ENCODE results near the gene PGLYRP4. TPM values are rescaled to one million over a fixed set of nuclear protein-coding genes. Genes with fewer than 3 reads are reported as not detected.

The PGLYRP4 gene
- total RNA-seq, 1 experiment from 2014 or later, result not detected

- Histone ChIP-seq H3K36me3 (ENCODE audit: low read depth) (no peaks in the 10 kb centered on the region), H3K4me3 (no peak overlapping the region), H4K20me1 (ENCODE audit: insufficient read depth) (no peaks in the 10 kb centered on the region), H3K4me1 (replicated peaks; ENCODE audit: insufficient read depth) (peaks cover 79% of the 10 kb centered on the region), H3K27me3 (ENCODE audit: insufficient read depth, low read depth) (no peaks in the 10 kb centered on the region), H3K9me2 (ENCODE audit: insufficient read depth) (no peaks in the 10 kb centered on the region), H3K9me3 (ENCODE audit: insufficient read depth, low read depth) (no peaks in the 10 kb centered on the region), H3K27ac (no peak overlapping the region), H3K79me2 (ENCODE audit: low read depth) (no peaks in the 10 kb centered on the region), H3F3A (ENCODE audit: insufficient read depth, low read depth) (peaks cover 33% of the 10 kb centered on the region; the same call in 1 of the 2 replicates), H2AFZ (no peak overlapping the region), H3K4me2 (no peak overlapping the region)
- BruUV-seq (replicated peaks), result no TSS peak
- DNase-seq, result no peak
- CTCF ChIA-PET, result no interaction called here
- POLR2A ChIA-PET (ENCODE audit: unreplicated experiment), result no interaction called here
- no peak for TF ChIP-seq EZH2 (IDR thresholded peaks at IDR 0.05; ENCODE audit: low read depth)
- no peak for TF ChIP-seq CTCF (conservative IDR thresholded peaks at IDR 0.05)
- intact Hi-C loops (cut with micrococcal nuclease; ENCODE audit: unreplicated experiment), result no loop called here
Measured at GRCh38 chr1:153372571-153372970, 23.9 kb upstream of the PGLYRP4 start.

GRCh38 chr1:153371231-153371630 lies 22.6 kb upstream of the PGLYRP4 start:
- ChIA-PET CTCF (no interaction called here), POLR2A (ENCODE audit: unreplicated experiment) (no interaction called here)
- peaks cover 78% of the 10 kb centered on the region for H3K4me1 ChIP-seq (replicated peaks; ENCODE audit: insufficient read depth)
- DNase-seq, result peak in 1 of 2 experiments; percentile 49
- intact Hi-C loops (cut with micrococcal nuclease; ENCODE audit: unreplicated experiment), result no loop called here
- no TSS peak for BruUV-seq (replicated peaks)
- peak overlapping the region; percentile 37 for H3K27ac ChIP-seq
- H2AFZ ChIP-seq, result peak overlapping the region; percentile 48; the same call in 1 of the 2 replicates
- no peaks in the 10 kb centered on the region for H4K20me1 ChIP-seq (ENCODE audit: insufficient read depth)
- H3K36me3 ChIP-seq (ENCODE audit: low read depth), result no peaks in the 10 kb centered on the region
- no peak for TF ChIP-seq CTCF (conservative IDR thresholded peaks at IDR 0.05)
- no peak for TF ChIP-seq EZH2 (IDR thresholded peaks at IDR 0.05; ENCODE audit: low read depth)
- no peaks in the 10 kb centered on the region for H3K9me3 ChIP-seq (ENCODE audit: insufficient read depth, low read depth)
- H3K4me3 ChIP-seq, result no peak overlapping the region
- H3F3A ChIP-seq (ENCODE audit: insufficient read depth, low read depth), result peaks cover 21% of the 10 kb centered on the region; the same call in 1 of the 2 replicates
- no peaks in the 10 kb centered on the region for H3K9me2 ChIP-seq (ENCODE audit: insufficient read depth)
- peak overlapping the region; percentile 8; the same call in 1 of the 2 replicates for H3K4me2 ChIP-seq
- no peaks in the 10 kb centered on the region for H3K79me2 ChIP-seq (ENCODE audit: low read depth)
- H3K27me3 ChIP-seq (ENCODE audit: insufficient read depth, low read depth), result no peaks in the 10 kb centered on the region

- no TSS peak for BruUV-seq (replicated peaks)
- H3K79me2 ChIP-seq (ENCODE audit: low read depth), result no peaks in the 10 kb centered on the region
Measured at GRCh38 chr1:153370146-153370545, 21.5 kb upstream of the PGLYRP4 start.

More at GRCh38 chr1:153370146-153370545, 21.5 kb upstream of the PGLYRP4 start:
- H3K4me3 ChIP-seq, result no peak overlapping the region
- peaks cover 76% of the 10 kb centered on the region for H3K4me1 ChIP-seq (replicated peaks; ENCODE audit: insufficient read depth)
- H3K9me3 ChIP-seq (ENCODE audit: insufficient read depth, low read depth), result no peaks in the 10 kb centered on the region
- no peaks in the 10 kb centered on the region for H3K36me3 ChIP-seq (ENCODE audit: low read depth)
- CTCF ChIA-PET, result no interaction called here
- H3K27ac ChIP-seq, result no peak overlapping the region
- no peak overlapping the region for H2AFZ ChIP-seq
- no peaks in the 10 kb centered on the region for H3K27me3 ChIP-seq (ENCODE audit: insufficient read depth, low read depth)
- DNase-seq, result peak in 1 of 2 experiments; percentile 46
- intact Hi-C loops (cut with micrococcal nuclease; ENCODE audit: unreplicated experiment), result no loop called here
- no peak for TF ChIP-seq CTCF (conservative IDR thresholded peaks at IDR 0.05)
- no peak for TF ChIP-seq EZH2 (IDR thresholded peaks at IDR 0.05; ENCODE audit: low read depth)
- no peaks in the 10 kb centered on the region for H3K9me2 ChIP-seq (ENCODE audit: insufficient read depth)
- H3F3A ChIP-seq (ENCODE audit: insufficient read depth, low read depth), result peaks cover 21% of the 10 kb centered on the region; the same call in 1 of the 2 replicates
- POLR2A ChIA-PET (ENCODE audit: unreplicated experiment), result no interaction called here
- H3K4me2 ChIP-seq, result no peak overlapping the region
- no peaks in the 10 kb centered on the region for H4K20me1 ChIP-seq (ENCODE audit: insufficient read depth)

All from PC-9 (cell line).